ENCODE measurements around the gene CAPN11. TPM values are rescaled to one million over a fixed set of nuclear protein-coding genes. Genes with fewer than 3 reads are reported as not detected.
A peak's percentile ranks its signal among the peaks of the same experiment; 100 is the strongest.

Gene CAPN11
- not detected in 2 replicates for total RNA-seq (2013; cell fraction: nucleolus; rRNA removed)
- 0.11 and 0.34 TPM in 2 replicates for total RNA-seq (2014; rRNA removed)
- 0.09 and 0.22 TPM in 2 replicates for total RNA-seq (2014; rRNA removed; fragmentation: Illumina TruSeq; extraction: Trizol)
- 0.29 and 0.44 TPM in 2 replicates for total RNA-seq (2021)
- polyA plus RNA-seq (2011; ENCODE audit: low read depth), result 0.35 TPM
- polyA plus RNA-seq (2011; rRNA removed), result 0.39 and 0.50 TPM in 2 replicates
- 0.37 and 0.52 TPM in 2 replicates for polyA plus RNA-seq (2011; cell fraction: cytosol; rRNA removed)
- polyA plus RNA-seq (2011; cell fraction: nucleus; rRNA removed), result 2.4 and 4.4 TPM in 2 replicates
- polyA plus RNA-seq (2012), result 0.41 and 0.73 TPM in 2 replicates
- 0.28 and 0.46 TPM in 2 replicates for polyA plus RNA-seq (2014; fragmentation: Illumina TruSeq; extraction: Trizol)
- polyA plus RNA-seq (2014; fragmentation: Nextera tagmentation; extraction: Ambion mirVana), result under 1 TPM; 0.05 to 0.06 TPM
- 0.35 and 0.42 TPM in 2 replicates for polyA plus RNA-seq (2014; rRNA removed)
- polyA plus RNA-seq (2016; fragmentation: Nextera tagmentation; extraction: Ambion mirVana), result under 1 TPM; 0.15 to 0.37 TPM
- 0.22 and 0.41 TPM in 2 replicates for polyA minus RNA-seq (2011; rRNA and poly(A)+ RNA removed)
- not detected in 2 replicates for polyA minus RNA-seq (2011; cell fraction: cytosol; rRNA and poly(A)+ RNA removed)
- polyA minus RNA-seq (2011; cell fraction: nucleus; rRNA and poly(A)+ RNA removed), result 0.36 and 1.1 TPM in 2 replicates
- Bru-seq, nascent RNA, result percentile 15 among the genes with signal in this experiment
- percentile 7 among the genes with signal in this experiment for BruChase-seq, experiment 1, labeled RNA remaining after a 6-hour chase
- percentile 16 among the genes with signal in this experiment for BruChase-seq, experiment 2, labeled RNA remaining after a 2-hour chase
- long read RNA-seq, experiment 1, result 0 reads
- long read RNA-seq, experiment 2, partial matches to known transcripts, result 0 of 1 reads
- long read RNA-seq, experiment 2, other reads (novel, unspliced or antisense), result 1 of 1 reads

DNA sequence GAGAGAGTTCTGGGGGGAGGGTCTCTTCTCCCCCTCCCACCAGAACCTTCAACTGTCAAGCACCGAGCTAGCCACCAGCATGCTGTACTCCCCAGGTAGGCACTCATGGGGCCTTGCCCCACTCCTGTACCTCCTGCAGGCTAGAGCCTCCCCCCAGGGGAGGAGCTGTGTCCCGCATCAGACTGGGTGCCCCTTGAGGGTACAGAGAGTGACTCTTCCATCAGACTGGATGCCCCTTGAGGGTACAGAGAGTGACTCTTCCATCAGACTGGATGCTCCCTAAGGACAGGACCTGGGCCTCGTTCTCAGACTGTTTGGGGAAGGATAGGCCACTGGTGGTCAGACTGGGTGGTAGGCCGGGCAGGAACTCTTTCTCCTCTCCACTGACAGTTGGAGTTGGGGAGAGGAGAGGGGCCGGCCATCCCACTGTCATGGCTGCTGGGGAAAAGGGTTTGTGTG, at the start of gene CAPN11:
CAPN11 (plus strand) TSS at position 51 of the 459 bp plus-strand sequence; CDS start at position 80, 29 bp downstream.
- FAIRE-seq (no peak), DNase-seq (ENCODE audit: low read depth, low spot score) (no peak), ATAC-seq (no peak)
- Histone ChIP-seq H3K4me3 (no peak within 1 kb of the TSS), H3K9me3 (replicated peaks; ENCODE audit: control insufficient read depth, insufficient read depth, low read length) (no peaks in the 10 kb centered on the region), H3K4me2 (ENCODE audit: control insufficient read depth, insufficient read depth) (no peak within 1 kb of the TSS), H3K79me2 (ENCODE audit: control insufficient read depth, insufficient read depth, low read length) (no peaks in the 10 kb centered on the region), H4K20me1 (ENCODE audit: control insufficient read depth, insufficient read depth) (no peaks in the 10 kb centered on the region), H3K4me1 (ENCODE audit: control insufficient read depth, insufficient read depth, low read length) (no peaks in the 10 kb centered on the region), H2AFZ (ENCODE audit: control insufficient read depth, low read depth, low read length) (no peak within 1 kb of the TSS), H3K9ac (ENCODE audit: control insufficient read depth, insufficient read depth, low read length) (no peak within 1 kb of the TSS), H3K27ac (ENCODE audit: control insufficient read depth, insufficient read depth) (no peak within 1 kb of the TSS), H3K36me3 (ENCODE audit: control insufficient read depth in 2 of 2, insufficient read depth in 2 of 2, low read length in 1 of 2) (no peaks in the 10 kb centered on the region), H3K27me3 (replicated peaks in 1 of 2; ENCODE audit: control insufficient read depth in 2 of 2, insufficient read depth in 2 of 2, low read length in 1 of 2) (no peaks in the 10 kb centered on the region)
- ChIA-PET SMC1A (ENCODE audit: uncharacterized antibody, unreplicated experiment) (no interaction called here), CTCF (interaction anchor here (0.9 to 1.2 kb wide), 2 partner anchors 15 to 63 kb away, joined by 3 read pairs; no protein-coding TSS in a partner anchor), POLR2A (no interaction called here), RAD21 (ENCODE audit: unreplicated experiment) (no interaction called here)
- 46% methylated on average over 5 of the region's 5 CpGs for WGBS (ENCODE audit: insufficient coverage, insufficient replicate concordance, low lambda C conversion rate, missing lambda C conversion rate)
- no TSS peak for BruUV-seq (replicated peaks)
- intact Hi-C loops (cut with micrococcal nuclease; ENCODE audit: unreplicated experiment), result no loop called here
- in situ Hi-C loops (cut with MboI), result loop anchor here (10.0 kb wide), 1 partner anchor 54 kb away; no protein-coding TSS in a partner anchor
- TF ChIP-seq ZNF24 (IDR thresholded peaks at IDR 0.05), result no peak
- TF ChIP-seq, protein P1, sequence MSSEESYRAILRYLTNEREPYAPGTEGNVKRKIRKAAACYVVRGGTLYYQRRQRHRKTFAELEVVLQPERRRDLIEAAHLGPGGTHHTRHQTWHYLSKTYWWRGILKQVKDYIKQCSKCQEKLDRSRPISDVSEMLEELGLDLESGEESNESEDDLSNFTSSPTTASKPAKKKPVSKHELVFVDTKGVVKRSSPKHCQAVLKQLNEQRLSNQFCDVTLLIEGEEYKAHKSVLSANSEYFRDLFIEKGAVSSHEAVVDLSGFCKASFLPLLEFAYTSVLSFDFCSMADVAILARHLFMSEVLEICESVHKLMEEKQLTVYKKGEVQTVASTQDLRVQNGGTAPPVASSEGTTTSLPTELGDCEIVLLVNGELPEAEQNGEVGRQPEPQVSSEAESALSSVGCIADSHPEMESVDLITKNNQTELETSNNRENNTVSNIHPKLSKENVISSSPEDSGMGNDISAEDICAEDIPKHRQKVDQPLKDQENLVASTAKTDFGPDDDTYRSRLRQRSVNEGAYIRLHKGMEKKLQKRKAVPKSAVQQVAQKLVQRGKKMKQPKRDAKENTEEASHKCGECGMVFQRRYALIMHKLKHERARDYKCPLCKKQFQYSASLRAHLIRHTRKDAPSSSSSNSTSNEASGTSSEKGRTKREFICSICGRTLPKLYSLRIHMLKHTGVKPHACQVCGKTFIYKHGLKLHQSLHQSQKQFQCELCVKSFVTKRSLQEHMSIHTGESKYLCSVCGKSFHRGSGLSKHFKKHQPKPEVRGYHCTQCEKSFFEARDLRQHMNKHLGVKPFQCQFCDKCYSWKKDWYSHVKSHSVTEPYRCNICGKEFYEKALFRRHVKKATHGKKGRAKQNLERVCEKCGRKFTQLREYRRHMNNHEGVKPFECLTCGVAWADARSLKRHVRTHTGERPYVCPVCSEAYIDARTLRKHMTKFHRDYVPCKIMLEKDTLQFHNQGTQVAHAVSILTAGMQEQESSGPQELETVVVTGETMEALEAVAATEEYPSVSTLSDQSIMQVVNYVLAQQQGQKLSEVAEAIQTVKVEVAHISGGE (CRISPR knock-in tag; IDR thresholded peaks at IDR 0.05), result no peak
- no peak for TF ChIP-seq BRCA1 (IDR thresholded peaks at IDR 0.05; ENCODE audit: low read depth, low read length)
- TF ChIP-seq SPI1 (IDR thresholded peaks at IDR 0.05; ENCODE audit: borderline replicate concordance, insufficient read depth, low read depth, low read length), result no peak
- TF ChIP-seq TCF12 (IDR thresholded peaks at IDR 0.05; ENCODE audit: low read depth, low read length), result no peak

Measured in GM12878 (cell line).